GM19239 (cell line): ENCODE measurements around the gene SH3RF3.

Experiments
- DNase-seq: peaks from one replicate; pipeline ENCODE4 v3.0.0; 2011; ENCODE audit warnings: low spot score; ENCODE audit not compliant: insufficient read length
- FAIRE-seq: peaks from 2 replicates; lab custom pipeline; 2011; peaks lifted over from hg19 to GRCh38; lab: Jason Lieb, UNC

Gene SH3RF3

GRCh38 chr2:109433486-109433885 is 304.5 kb downstream of the SH3RF3 start:
- FAIRE-seq = no peak
- no peak for DNase-seq

DNA sequence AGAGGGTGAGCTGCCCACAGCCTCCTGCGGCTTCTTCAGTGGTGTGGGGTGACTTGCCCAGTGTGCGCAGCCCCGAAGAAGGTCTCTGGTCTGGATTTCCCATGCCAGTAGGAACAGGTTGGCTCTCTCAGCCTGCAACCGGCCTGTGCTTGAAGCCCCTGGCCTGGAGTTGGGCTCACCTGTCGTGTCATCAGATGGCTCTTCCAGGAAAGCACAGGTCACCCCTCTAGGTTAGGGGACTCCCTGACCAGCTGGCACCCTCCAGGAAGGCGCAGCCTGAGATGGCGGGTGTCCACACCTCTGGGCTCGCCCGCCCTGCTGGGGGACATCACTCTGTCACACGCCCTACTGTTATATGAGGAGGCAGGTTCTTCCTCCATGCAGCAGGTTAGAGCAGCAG is 304.9 kb downstream of the SH3RF3 start:
- DNase-seq (no peak), FAIRE-seq (no peak)

GRCh38 chr2:109434351-109434750 is 305.3 kb downstream of the SH3RF3 start:
- DNase-seq (no peak), FAIRE-seq (no peak)

DNA sequence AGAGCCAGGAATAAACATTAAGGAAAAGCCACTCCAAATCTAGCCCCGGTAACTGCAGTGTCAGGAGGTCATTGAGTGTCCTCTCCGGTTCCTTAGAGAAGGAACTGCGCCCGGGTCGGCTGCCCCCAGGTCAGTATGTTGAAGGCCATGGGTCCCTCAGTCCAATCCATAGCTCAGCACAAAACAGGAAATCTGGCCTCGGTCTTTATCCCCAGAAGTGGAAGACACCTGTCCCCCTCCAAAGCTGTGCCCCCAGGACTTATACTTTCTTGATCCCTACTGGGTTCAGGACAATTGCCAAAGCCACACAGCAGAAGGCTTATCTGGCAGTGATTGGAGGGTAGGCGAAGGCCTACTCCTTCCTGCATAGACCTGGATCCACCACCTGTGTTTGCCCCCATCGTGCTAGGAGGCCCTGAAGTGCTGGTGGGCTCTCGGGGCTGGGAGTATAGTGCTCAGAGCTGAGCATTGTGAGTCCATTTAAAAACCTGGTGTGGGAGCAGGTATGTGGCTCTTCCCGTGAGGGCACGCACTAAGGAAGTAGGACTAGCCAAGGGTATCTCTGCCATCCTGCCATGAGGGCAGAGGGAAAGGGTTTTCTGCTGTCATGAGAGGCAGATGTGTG is 306.2 kb downstream of the SH3RF3 start:
- no peak for FAIRE-seq
- no peak for DNase-seq

- no peak for FAIRE-seq
Observed at GRCh38 chr2:109435901-109436598, 307.0 kb downstream of the SH3RF3 start.

GRCh38 chr2:109436610-109437225 is 307.7 kb downstream of the SH3RF3 start:
- DNase-seq (no peak), FAIRE-seq (no peak)

More at GRCh38 chr2:109435901-109436598, 307.0 kb downstream of the SH3RF3 start:
- DNase-seq = no peak

DNA sequence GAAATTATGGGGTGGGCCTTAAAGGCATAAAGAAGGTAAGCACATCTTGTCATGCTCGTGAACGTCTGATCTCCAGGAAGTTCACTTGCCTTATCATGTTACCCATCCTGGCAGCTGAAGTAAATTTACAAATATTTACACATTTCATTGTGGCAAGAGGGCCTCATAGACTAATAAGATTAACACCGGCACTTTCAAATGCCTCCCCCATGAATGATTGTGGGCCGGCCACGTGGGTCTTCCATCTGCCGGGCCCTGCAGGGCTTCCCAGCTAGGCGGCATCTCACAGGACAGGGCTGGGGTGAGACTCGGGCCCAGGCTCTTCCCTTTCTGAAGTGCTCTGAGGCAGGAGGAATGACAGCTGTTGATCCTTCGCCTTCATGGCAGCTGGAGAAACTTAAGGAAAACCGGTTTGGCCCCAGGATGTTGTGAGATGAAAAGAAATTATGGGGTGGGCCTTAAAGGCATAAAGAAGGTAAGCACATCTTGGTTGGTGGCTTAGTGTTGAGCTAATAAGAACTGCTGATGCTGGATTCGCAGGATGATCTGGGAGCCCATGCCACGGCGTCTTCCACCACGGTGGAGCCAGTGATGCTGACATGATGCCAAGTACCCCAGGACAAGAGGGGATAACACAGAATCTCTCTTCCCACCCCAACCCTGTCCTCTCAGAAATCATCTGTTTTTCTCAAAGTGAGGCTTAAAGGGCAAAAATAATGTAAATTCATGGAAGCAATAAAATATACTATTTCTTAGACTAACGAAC is 308.5 kb downstream of the SH3RF3 start:
- DNase-seq (no peak), FAIRE-seq (no peak)

- FAIRE-seq (no peak), DNase-seq (no peak)
Observed at GRCh38 chr2:109438146-109438545, 309.1 kb downstream of the SH3RF3 start.

GRCh38 chr2:109438773-109439389 is 309.9 kb downstream of the SH3RF3 start:
- FAIRE-seq (no peak), DNase-seq (no peak)

GRCh38 chr2:109439390-109439786 is 310.4 kb downstream of the SH3RF3 start:
- FAIRE-seq (no peak), DNase-seq (no peak)

DNA sequence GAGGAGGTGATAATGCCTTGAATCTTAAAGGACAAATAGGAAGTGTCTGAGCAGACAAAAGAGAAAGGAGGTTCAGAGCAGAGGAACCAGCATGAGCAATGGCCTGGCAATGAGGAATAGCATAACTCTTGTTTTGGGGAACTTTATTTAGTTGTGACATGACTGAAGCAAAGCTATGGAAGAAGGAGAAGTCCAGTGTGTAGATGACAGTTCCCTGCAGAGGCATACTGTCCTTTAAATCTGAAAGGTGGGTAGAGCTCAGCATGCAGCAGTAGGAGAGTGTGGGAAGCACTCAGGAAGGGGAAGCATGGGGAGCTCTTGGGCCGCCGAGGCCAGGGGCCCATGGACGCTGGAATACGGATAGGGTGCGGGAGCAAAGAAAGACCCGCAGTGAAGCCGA is 311.0 kb downstream of the SH3RF3 start:
- DNase-seq (no peak), FAIRE-seq (no peak)

- DNase-seq (no peak), FAIRE-seq (no peak)
Observed at GRCh38 chr2:109440499-109441156, 311.6 kb downstream of the SH3RF3 start.

DNA sequence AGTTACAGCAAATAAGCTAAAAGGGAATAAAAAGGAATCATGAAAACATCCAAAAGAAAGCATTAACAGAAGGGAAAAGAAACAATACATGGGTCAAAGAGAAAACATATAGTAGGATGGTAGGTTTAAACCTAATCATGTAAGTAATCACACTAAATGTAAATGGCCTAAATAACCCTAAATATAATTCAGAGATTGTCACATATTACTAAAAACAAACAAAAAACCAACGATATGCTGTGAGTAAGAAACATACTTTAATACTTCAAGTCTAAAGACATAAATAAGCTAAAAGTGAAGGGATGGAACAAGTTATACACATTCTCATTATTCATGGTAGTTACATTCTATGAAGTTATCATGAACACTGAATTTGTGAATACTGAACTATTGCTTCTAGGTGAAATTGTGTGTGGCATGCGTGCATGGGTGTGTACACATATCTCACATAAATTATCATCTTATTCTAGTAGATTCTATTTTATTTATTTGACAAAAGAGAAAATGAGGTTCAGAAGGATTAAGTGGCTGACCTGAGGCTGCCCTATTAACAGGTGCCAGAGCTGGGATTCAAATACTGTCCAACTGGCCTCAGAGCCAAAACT is 313.8 kb downstream of the SH3RF3 start:
- DNase-seq (no peak), FAIRE-seq (no peak)

GRCh38 chr2:109444916-109445315 is 315.9 kb downstream of the SH3RF3 start:
- no peak for FAIRE-seq
- DNase-seq = no peak

GRCh38 chr2:109446278-109447131 is 317.5 kb downstream of the SH3RF3 start:
- FAIRE-seq = no peak
- DNase-seq = no peak

GRCh38 chr2:109447251-109447661 is 318.3 kb downstream of the SH3RF3 start:
- FAIRE-seq = no peak
- DNase-seq = no peak

DNA sequence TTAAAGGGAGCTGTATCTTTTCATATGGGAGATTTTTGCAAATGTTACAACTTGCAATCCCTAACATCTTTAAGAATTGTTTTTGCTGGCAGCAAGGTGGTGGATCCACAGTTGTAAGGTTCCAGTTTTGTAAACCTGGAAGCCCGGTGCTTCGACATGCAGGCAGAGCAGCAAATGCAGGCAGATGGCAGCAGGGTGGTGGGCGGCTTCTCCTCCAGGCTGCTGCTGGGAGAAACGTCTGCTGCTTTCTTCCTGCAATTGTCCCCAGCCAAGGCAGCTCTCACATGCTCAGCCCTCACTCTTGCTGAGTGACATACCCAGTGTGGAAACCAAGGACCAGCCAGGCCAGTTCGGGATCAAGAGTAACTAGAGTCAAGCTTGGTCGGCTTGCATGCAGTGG is 318.8 kb downstream of the SH3RF3 start:
- FAIRE-seq (no peak), DNase-seq (no peak)

DNA sequence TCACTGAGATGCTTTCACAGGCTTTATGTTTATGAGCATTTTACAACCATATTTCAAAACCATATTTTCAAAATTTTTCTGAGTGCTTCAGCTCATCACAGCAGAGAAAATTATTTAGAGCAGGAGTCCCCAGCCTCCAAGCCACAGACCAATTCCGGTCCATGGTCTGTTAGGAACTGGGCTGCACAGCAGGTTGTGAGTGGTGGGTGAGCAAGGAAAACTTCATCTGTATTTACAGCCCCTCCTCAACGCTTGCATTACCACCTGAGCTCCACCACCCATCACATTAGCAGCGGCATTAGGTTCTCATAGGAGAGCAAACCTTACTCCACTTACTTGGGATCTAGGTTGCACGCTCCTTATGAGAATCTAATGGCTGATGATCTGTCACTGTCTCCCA is 319.2 kb downstream of the SH3RF3 start:
- FAIRE-seq (no peak), DNase-seq (no peak)
